ENCODE results near the gene OR2S2.

The OR2S2 gene

DNA sequence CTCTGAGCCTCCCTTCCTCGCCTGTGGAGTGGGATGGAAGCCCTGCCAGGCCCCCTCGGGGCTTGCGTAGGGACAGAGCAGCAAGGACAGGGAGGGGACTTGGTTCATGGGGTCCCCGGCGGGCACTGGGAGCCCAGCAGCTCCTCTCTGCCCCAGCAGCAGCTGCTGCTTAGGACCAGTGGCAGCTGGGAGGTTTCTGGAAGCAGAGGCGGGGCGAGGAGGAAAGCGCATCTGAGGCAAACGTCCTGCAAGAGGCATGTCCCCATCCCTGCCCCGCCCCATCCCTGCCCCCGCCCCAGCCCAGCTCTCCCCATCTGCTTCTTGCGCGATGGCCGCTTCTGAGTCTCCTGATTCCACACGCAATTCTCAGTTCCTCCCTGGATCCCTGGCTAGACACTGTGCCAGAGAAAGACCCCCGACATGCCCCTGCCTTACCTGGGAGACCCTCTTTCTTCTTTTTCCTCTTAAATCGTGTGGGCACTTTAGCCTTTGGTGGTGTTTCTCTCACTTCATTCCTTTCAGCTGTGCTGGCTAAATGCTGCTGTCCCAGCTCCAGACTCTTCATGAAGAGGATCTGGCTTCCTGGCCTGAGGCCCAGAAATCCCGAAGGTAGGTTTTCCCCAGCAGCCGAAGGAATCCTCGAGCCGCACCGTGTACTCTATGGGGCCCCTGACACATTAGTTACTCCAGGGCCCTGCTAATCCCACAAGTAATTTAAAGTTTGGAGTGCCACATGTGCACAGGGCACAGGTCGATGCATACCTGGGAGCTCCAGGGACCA, 4.4 kb upstream of the OR2S2 start:
- no peak for ATAC-seq (ENCODE audit: insufficient read depth, low read depth)
- Histone ChIP-seq H3K27ac (ENCODE audit: low read length) (no peak overlapping the region), H3K27me3 (ENCODE audit: insufficient read depth, low read length, poor library complexity) (peaks cover 6% of the 10 kb centered on the region), H3K36me3 (ENCODE audit: insufficient read depth, low read length) (no peaks in the 10 kb centered on the region), H4K20me1 (ENCODE audit: insufficient read depth, low read length) (no peaks in the 10 kb centered on the region), H3K9me3 (ENCODE audit: insufficient read depth, low read length, severe bottlenecking) (no peaks in the 10 kb centered on the region), H3K9ac (ENCODE audit: low read depth, low read length) (no peak overlapping the region), H2AFZ (ENCODE audit: low read depth, low read length) (no peak overlapping the region; the same call in 1 of the 2 replicates), H3K4me3 (ENCODE audit: low read depth in 1 of 2, low read length in 2 of 2) (no peak overlapping the region), H3K4me1 (ENCODE audit: insufficient read depth, low read length) (no peaks in the 10 kb centered on the region), H3K4me2 (ENCODE audit: insufficient read depth, low read length) (no peak overlapping the region), H3K79me2 (ENCODE audit: insufficient read depth, low read length) (no peaks in the 10 kb centered on the region)
- DNase-seq, result no peak
- TF ChIP-seq, protein P1, sequence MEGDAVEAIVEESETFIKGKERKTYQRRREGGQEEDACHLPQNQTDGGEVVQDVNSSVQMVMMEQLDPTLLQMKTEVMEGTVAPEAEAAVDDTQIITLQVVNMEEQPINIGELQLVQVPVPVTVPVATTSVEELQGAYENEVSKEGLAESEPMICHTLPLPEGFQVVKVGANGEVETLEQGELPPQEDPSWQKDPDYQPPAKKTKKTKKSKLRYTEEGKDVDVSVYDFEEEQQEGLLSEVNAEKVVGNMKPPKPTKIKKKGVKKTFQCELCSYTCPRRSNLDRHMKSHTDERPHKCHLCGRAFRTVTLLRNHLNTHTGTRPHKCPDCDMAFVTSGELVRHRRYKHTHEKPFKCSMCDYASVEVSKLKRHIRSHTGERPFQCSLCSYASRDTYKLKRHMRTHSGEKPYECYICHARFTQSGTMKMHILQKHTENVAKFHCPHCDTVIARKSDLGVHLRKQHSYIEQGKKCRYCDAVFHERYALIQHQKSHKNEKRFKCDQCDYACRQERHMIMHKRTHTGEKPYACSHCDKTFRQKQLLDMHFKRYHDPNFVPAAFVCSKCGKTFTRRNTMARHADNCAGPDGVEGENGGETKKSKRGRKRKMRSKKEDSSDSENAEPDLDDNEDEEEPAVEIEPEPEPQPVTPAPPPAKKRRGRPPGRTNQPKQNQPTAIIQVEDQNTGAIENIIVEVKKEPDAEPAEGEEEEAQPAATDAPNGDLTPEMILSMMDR (IDR thresholded peaks at IDR 0.05; ENCODE audit: borderline replicate concordance, extremely low read depth, low read length, poor library complexity, severe bottlenecking), result no peak
- no peak for TF ChIP-seq EZH2 (IDR thresholded peaks at IDR 0.05; ENCODE audit: borderline replicate concordance, low read depth, low read length, severe bottlenecking)

DNA sequence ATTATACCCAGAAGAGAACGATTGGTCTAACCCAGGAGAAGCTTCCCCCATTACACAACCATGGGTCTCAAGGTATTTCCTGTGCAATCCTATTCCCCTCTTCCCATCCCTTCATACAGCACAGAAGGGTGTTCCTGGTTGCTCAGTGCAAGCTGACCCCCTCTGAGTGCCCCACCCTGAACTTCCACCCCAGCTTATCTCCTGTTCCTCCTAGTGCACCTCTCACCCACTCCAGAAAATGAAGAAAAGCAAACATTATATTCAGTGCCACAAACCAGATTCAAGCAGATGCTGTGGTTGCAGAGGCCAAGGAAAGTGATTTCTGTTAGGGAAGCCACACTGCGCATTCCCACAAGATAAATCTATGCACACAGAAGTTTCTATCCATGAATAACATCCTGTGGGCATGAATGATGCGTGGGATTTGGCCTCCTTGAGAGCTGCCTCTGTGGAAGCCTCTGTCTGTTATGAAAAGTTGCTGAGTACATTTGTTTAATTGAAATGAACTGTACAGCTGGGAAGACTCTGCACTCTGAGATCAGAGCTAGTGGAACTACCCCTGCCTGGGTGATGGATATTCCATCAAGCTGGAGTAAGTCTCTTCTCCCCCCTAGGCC, 2.2 kb upstream of the OR2S2 start:
- H2AFZ ChIP-seq (ENCODE audit: low read depth, low read length), result no peak overlapping the region
- no peak overlapping the region for H3K9ac ChIP-seq (ENCODE audit: low read depth, low read length)
- no peak for TF ChIP-seq EZH2 (IDR thresholded peaks at IDR 0.05; ENCODE audit: borderline replicate concordance, low read depth, low read length, severe bottlenecking)
- TF ChIP-seq, protein P1 (IDR thresholded peaks at IDR 0.05; ENCODE audit: borderline replicate concordance, extremely low read depth, low read length, poor library complexity, severe bottlenecking), result no peak
- H3K79me2 ChIP-seq (ENCODE audit: insufficient read depth, low read length), result no peaks in the 10 kb centered on the region
- no peak for ATAC-seq (ENCODE audit: insufficient read depth, low read depth)
- no peak for DNase-seq
- H3K36me3 ChIP-seq (ENCODE audit: insufficient read depth, low read length), result no peaks in the 10 kb centered on the region
- no peak overlapping the region for H3K4me3 ChIP-seq (ENCODE audit: low read depth in 1 of 2, low read length in 2 of 2)
- H3K27me3 ChIP-seq (ENCODE audit: insufficient read depth, low read length, poor library complexity), result peaks cover 6% of the 10 kb centered on the region
- no peaks in the 10 kb centered on the region for H3K4me1 ChIP-seq (ENCODE audit: insufficient read depth, low read length)
- H4K20me1 ChIP-seq (ENCODE audit: insufficient read depth, low read length), result no peaks in the 10 kb centered on the region
- no peak overlapping the region for H3K4me2 ChIP-seq (ENCODE audit: insufficient read depth, low read length)
- no peaks in the 10 kb centered on the region for H3K9me3 ChIP-seq (ENCODE audit: insufficient read depth, low read length, severe bottlenecking)
- no peak overlapping the region for H3K27ac ChIP-seq (ENCODE audit: low read length)

DNA sequence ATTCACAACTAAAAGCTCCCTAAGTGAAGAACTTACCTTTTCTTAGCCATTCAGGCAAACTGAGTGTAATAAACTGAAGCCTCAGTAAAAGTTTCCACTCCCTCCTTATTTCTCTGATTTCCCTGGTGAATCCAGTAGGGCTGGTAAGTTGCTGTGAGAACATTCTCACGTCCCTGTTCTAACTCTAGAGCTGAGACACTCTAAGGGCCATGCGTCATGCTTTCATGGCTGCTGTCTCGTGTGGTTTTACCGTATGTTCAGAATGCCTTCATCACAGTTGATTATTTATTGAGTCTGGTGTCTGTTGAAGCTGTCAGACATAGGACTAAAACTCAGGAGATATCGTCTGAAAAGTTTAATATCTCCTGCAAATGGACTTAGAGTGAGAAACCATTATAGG, 1.3 kb downstream of the OR2S2 start:
- Histone ChIP-seq H3K4me1 (ENCODE audit: insufficient read depth, low read length) (no peaks in the 10 kb centered on the region), H3K9ac (ENCODE audit: low read depth, low read length) (no peak overlapping the region), H3K9me3 (ENCODE audit: insufficient read depth, low read length, severe bottlenecking) (no peaks in the 10 kb centered on the region), H3K27me3 (ENCODE audit: insufficient read depth, low read length, poor library complexity) (peaks cover 3% of the 10 kb centered on the region), H3K79me2 (ENCODE audit: insufficient read depth, low read length) (no peaks in the 10 kb centered on the region), H2AFZ (ENCODE audit: low read depth, low read length) (no peak overlapping the region), H3K27ac (ENCODE audit: low read length) (no peak overlapping the region), H3K4me3 (ENCODE audit: low read depth in 1 of 2, low read length in 2 of 2) (no peak overlapping the region), H4K20me1 (ENCODE audit: insufficient read depth, low read length) (no peaks in the 10 kb centered on the region), H3K36me3 (ENCODE audit: insufficient read depth, low read length) (no peaks in the 10 kb centered on the region), H3K4me2 (ENCODE audit: insufficient read depth, low read length) (no peak overlapping the region)
- TF ChIP-seq EZH2 (IDR thresholded peaks at IDR 0.05; ENCODE audit: borderline replicate concordance, low read depth, low read length, severe bottlenecking), result no peak
- TF ChIP-seq, protein P1 (IDR thresholded peaks at IDR 0.05; ENCODE audit: borderline replicate concordance, extremely low read depth, low read length, poor library complexity, severe bottlenecking), result no peak
- DNase-seq (no peak), ATAC-seq (ENCODE audit: insufficient read depth, low read depth) (no peak)
